ENCODE results near the gene MRPL46. TPM values are rescaled to one million over a fixed set of nuclear protein-coding genes. Genes with fewer than 3 reads are reported as not detected.

Gene MRPL46
- total RNA-seq (2014; rRNA removed; shearing (Covaris generic)), result 39.7 and 45.8 TPM in 2 replicates
- 27.3 and 38.8 TPM in 2 replicates for polyA plus RNA-seq (2015; cell fraction: cytosol; rRNA removed)
- polyA plus RNA-seq (2015; cell fraction: nucleus; rRNA removed), result 22.2 and 33.4 TPM in 2 replicates

DNA sequence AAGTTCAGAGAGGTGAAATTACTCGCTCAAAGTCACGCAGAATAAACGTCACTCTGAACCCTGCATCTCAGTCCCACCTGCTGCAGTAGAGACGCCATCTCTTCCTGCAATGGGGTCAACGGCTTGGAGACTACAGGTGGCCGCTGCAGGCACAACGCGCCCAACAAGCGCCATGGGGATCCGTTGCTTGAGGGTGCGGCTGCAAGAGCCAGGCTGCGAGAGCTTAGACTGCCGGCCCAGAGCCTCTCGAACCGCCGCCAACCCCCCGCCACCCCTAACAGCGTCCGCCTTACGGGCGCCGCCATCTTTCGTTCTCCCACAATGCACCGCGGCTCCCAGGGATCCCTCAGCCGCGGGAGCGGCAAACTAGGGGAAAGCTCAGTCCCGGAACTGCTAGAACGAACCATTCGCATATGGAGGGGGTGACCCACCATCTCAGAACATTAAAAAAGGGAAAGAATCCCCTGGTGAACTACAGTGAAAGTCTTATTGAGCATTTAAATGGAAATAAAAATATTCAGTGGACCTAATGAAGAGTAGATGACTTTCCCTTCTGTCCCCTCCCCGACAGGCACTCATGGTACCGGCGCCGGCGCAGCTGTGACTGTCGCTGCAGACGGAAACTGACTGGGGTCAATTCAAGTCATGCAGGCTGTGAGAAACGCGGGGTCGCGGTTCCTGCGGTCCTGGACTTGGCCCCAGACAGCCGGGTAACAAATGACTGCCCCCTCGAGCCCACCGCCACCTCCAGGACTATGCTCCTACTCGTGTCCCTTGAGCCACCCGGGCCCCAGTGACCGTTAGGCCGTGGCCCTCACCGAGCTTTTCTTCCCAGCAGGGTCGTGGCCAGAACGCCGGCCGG is at the start of gene MRPL46, which contains the start of gene MRPS11:
Gene MRPL46, minus strand, starts transcription at position 316 of the 862 bp plus-strand sequence. Its CDS starts 11 bp downstream, at position 305.
Gene MRPS11, plus strand, starts transcription at position 636 of the 862 bp plus-strand sequence. Its CDS starts 10 bp downstream, at position 646.
- in situ Hi-C loops (cut with HindIII; ENCODE audit: low pct_unique_long_range_greater_than_20kb, low sequenced_read_pairs), result loop anchor here (25.0 kb wide), 1 partner anchor 145 kb away; the partner anchor contains the start of gene AEN
- peak; percentile 88 for DNase-seq (ENCODE audit: low read depth, low spot score)

DNA sequence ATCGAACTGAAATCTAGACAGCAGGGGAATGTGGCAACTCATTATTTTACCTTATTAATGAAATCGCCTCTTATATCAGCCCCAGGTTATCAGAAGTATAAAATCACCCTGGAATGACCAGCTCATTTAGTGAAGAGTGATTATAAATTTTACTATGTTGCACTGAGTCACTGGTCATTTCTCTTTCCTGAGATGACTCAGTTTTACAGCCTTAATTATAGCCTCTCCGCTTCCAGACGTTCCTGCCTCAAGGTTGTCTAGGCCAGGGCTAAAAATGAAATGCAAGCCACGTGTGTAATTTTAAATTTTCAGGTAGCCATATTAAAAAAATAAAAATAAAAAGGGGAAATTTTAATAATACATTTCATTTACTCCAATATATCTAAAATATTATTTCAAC is 46.0 kb upstream of the MRPL46 start:
- no peak for DNase-seq (ENCODE audit: low read depth, low spot score)
- in situ Hi-C loops (cut with HindIII; ENCODE audit: low pct_unique_long_range_greater_than_20kb, low sequenced_read_pairs), result no loop called here

DNA sequence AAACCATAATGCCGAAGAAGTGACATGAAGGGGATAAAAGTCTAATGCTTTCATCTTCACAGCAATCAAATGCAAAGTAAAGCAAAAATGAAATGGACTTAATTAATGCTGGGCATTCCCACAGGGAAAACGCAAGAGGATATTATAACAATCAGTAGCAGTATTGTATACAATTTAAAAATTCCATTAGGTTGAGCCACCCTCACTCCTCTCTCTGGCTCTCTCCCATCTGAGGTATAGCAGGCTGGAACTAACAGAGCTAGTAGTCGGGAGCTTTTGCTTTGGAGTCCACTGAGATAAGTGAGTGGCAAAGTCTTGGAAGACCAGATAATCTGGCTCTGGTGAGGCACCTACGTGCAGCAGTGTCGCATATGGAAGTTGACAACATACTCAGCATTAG is 45.4 kb upstream of the MRPL46 start:
- DNase-seq (ENCODE audit: low read depth, low spot score), result no peak
- in situ Hi-C loops (cut with HindIII; ENCODE audit: low pct_unique_long_range_greater_than_20kb, low sequenced_read_pairs), result no loop called here

DNA sequence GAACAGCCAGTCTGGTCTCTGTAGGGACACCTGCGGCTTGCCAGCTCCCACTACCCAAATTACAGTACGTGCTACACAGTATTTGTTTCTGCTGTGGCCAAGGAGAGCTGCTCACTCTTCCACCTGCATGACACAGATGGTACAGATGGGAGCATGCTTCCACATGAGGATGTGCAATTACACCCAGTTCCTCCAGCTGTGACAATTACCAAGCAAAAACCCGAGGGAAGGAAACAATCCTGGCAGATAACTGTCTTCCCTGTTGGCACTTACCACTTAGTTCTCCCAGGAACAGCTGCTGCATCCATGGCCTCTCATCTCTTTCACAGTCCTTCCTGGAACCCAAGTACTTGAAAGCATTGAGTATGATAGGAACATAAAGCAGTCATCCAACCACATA is 44.9 kb upstream of the MRPL46 start:
- DNase-seq (ENCODE audit: low read depth, low spot score), result no peak
- in situ Hi-C loops (cut with HindIII; ENCODE audit: low pct_unique_long_range_greater_than_20kb, low sequenced_read_pairs), result no loop called here

DNA sequence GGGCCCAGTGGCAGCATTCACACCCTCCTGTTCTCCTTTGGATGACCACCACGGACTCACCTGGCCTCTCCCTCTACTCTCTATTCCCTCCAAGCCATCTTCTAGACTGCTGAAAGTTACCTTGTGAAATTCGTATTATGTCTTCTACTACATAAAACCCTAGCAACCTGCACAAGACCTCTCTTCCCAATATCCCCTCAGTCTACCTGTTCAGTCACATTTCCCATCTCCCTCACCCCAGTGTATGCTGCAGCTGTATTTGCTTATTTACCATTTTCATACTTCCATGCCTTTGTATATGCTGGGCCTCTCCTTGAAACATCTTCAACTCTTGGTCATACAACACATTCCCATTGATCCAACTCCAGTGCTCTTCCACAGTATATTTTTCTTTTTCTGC is 44.0 kb upstream of the MRPL46 start:
- in situ Hi-C loops (cut with HindIII; ENCODE audit: low pct_unique_long_range_greater_than_20kb, low sequenced_read_pairs), result no loop called here
- DNase-seq (ENCODE audit: low read depth, low spot score), result no peak

DNA sequence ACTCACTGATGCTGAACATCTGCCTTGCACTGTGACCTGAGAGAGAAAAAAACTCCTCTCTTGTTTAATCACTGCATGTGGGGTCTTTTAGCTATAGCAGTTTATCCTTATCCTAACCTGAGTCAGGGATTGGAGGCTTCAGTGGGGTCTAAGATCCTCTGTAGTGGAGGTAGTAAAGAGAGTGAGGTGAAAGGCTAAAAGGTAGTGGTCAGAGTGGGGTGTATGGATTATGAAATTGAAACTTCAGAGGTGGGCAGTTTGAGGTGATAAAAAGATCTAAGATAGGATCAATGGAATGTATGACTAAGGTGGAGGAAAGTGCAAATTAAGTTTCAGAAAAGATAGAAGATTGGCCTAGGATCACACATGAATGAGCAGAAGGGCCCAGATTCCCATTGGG is 42.8 kb upstream of the MRPL46 start:
- in situ Hi-C loops (cut with HindIII; ENCODE audit: low pct_unique_long_range_greater_than_20kb, low sequenced_read_pairs), result no loop called here
- DNase-seq (ENCODE audit: low read depth, low spot score), result no peak

DNA sequence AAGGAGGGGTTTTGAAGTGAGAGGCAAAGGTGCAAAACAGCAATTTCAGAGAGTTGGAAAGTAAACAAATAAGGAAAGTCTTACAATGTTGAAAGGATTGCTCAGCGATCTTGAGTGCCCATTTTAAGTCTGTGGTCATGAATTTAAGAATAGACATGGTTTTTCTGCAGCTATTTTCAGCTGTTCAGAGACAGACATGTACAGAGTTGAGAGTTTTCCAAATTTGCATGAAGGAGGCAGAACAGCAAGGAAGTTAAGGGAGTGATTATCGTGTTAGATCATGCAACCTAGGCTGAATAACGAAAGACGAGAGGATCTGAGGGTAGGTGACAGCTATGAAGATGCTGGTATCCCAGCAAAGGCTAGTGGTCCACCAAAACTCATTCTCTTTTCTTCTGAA is 42.1 kb upstream of the MRPL46 start:
- in situ Hi-C loops (cut with HindIII; ENCODE audit: low pct_unique_long_range_greater_than_20kb, low sequenced_read_pairs), result no loop called here
- DNase-seq (ENCODE audit: low read depth, low spot score), result no peak

DNA sequence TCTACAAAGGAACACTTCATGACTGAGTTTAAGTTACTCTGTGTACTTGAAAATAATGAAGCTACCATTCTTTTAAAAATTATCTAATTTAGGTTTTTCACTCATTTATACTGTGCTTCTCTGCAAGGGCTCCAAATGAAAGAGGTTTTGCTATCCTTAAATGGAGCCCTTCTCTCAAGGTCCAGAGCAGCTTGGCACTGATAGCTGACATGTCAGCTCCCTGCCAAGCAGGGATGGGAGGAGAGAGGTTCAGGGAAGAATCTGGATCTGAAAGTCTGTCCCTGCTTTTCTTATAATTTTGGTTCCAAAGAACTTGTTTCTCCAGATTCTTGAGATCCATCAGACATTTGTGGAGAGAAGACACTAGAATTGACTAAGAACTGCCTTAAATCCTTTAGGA is 39.4 kb upstream of the MRPL46 start:
- DNase-seq (ENCODE audit: low read depth, low spot score), result no peak
- in situ Hi-C loops (cut with HindIII; ENCODE audit: low pct_unique_long_range_greater_than_20kb, low sequenced_read_pairs), result no loop called here

DNA sequence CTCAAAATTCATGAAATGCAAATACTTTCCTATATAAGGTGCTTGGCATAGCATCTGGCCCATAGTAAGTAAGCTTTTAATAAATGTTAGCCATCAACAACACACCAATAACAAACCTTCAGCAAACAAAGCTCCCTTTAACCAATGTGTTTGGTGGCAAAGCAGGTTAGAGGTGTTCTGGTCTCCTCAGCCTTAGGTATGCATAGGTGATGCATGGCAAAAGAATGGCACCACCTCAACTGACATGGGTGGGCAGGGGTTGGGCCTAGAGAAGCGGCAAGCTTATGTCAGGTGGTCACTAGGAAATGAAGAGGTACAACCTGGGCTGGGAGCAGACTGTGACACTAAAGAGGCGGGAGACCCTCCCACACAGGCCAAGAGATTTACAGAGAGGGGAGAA is 38.5 kb upstream of the MRPL46 start:
- in situ Hi-C loops (cut with HindIII; ENCODE audit: low pct_unique_long_range_greater_than_20kb, low sequenced_read_pairs), result no loop called here
- DNase-seq (ENCODE audit: low read depth, low spot score), result no peak

DNA sequence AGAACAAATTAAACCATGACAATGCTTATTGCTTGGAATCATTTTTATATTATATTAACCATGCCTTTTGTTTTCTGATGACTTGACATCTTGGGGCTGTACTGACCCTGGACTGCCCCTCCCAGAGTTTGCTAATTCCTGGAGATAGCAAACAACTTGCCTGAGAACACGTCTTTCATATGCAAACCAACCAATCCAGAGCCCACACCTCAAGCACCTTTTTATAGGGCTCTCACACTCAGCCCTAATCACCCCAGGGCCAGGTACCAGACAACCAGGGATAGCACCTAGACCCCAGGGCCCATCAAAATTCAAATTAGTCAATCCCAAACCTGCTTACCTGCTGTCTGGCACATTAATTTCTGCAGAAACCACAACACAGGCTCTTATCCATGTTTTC is 37.3 kb upstream of the MRPL46 start:
- no peak for DNase-seq (ENCODE audit: low read depth, low spot score)

DNA sequence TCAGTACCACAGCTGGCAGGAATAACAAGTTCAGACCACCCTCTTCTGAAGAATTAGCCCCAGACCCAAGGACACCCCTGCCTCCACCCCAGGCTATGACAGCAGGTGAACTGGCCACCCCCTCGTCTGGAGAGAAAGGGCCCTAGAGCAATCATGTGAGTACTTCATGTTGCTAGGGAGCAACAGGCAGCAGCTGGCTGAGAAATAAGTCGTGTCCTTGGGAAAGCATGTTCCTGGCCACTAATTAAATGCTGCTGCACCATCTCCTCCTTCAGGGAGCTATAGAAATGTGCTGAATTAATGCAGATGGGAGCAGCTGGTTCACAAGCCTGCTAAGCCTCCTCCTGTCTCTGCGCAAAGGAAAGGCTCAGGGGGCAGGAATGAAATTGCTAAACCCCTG is 31.8 kb upstream of the MRPL46 start:
- in situ Hi-C loops (cut with HindIII; ENCODE audit: low pct_unique_long_range_greater_than_20kb, low sequenced_read_pairs), result no loop called here
- DNase-seq (ENCODE audit: low read depth, low spot score), result no peak

More for the DNA sequence above, 37.3 kb upstream of the MRPL46 start:
- in situ Hi-C loops (cut with HindIII; ENCODE audit: low pct_unique_long_range_greater_than_20kb, low sequenced_read_pairs), result no loop called here

DNA sequence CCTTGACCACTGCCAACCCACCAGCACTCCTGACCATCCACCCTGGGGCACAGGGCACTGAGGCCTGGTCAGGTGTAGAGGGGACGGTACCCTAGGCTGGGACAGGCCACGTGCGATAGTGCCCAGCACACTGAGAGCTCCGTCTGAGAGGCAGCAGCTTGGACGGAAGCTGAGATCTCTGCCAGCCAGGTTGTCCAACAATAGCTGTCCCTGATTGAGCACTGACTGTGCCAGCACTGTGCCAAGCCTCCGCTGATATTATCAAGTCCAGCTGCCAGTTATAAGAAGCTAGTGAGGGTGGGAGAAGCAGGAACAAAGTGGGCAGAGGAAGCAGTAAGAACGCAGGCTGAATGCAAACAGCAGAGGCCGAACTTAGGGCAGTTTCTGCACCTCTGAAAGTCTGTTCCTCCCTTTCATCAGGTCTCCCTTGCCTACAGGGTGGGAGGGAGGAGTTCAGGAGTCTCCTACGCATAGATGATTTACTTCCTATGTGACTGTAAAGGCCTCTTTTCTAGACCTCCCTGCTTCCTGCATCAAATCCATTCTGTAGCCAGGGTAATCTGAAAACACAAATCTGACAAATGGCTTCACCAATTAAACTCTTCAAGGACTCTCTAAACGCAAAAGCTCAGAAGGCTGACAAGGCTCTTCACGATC is 30.0 kb upstream of the MRPL46 start:
- in situ Hi-C loops (cut with HindIII; ENCODE audit: low pct_unique_long_range_greater_than_20kb, low sequenced_read_pairs), result no loop called here
- no peak for DNase-seq (ENCODE audit: low read depth, low spot score)

DNA sequence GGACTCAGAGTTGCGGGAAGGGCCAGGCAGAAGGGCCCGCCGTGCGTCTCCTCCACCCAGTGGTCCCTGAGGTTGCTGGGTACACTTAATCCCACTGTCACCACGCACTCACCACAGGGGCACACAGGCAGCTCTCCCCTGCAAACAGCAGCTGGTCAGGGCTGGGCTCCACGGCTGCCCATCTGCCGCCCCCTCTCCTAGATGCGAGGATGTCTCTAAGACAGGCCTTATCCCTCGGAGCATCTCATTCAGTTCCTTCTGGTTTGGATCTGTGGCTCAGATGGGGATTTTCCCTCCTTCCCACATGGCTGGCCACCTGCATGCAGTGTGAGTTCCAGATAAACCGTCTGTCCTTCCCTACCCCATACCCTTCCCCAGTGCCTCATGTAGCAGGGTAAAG is 26.7 kb upstream of the MRPL46 start:
- in situ Hi-C loops (cut with HindIII; ENCODE audit: low pct_unique_long_range_greater_than_20kb, low sequenced_read_pairs), result no loop called here
- no peak for DNase-seq (ENCODE audit: low read depth, low spot score)

DNA sequence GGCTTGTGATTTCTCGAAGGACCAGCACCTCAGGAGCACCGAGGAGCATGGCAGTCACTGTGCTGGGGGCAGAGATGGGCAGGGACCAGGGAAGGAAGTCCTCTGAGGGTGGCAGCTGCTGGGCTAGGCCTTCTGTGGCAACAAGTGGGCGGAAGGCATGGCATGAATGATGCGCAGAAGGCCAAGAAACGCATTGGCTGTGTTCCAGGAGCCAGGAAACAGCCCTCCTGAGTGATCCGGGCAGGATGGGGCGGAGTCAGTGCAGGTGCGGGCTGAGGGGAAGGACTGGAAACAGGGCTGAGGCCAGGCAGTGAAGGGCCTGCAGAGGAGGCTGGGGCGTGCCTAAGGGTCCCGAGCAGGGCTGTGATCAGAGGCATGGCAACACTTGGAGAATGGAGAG is 24.0 kb upstream of the MRPL46 start:
- in situ Hi-C loops (cut with HindIII; ENCODE audit: low pct_unique_long_range_greater_than_20kb, low sequenced_read_pairs), result no loop called here
- DNase-seq (ENCODE audit: low read depth, low spot score), result no peak

DNA sequence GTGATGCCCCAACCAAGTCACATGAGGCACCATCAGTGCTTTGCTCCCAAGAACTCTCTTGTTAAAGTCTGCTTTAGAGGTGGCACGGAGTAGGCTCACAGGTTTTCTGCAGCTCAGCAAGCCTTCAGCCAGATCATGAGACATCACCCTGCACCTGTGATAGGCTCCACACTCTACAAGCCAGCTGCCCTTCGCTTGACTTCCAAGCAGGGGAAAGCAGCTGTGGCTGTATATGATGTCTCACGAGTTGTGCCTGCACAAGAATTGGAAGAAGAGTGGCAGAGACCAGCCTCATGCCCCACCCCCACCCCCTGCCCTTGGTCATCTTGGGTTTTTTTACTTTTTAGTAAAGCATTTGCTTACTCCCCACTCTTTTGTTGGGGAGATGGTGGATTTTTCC is 22.8 kb upstream of the MRPL46 start:
- in situ Hi-C loops (cut with HindIII; ENCODE audit: low pct_unique_long_range_greater_than_20kb, low sequenced_read_pairs), result no loop called here

DNA sequence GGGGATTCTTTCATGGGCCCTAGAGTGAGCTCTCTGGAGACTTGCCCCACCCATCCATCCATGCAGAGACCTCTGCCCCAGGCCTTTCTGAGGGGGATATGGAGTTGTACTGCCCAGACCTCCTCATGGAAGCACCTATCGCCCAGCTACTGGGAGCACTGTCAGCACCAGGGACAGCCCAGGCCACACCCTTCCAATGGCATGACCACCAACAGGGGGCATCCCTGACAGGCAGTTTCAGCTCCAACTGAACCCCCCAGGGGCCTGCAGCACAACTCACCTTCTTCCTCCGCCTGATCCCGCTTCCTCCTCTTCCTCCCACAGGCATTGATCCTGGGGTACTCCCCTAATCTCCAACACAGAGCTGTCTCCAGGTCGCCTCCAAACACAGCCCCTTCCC is 22.1 kb upstream of the MRPL46 start:
- in situ Hi-C loops (cut with HindIII; ENCODE audit: low pct_unique_long_range_greater_than_20kb, low sequenced_read_pairs), result no loop called here
- no peak for DNase-seq (ENCODE audit: low read depth, low spot score)

More for the DNA sequence above, 22.8 kb upstream of the MRPL46 start:
- DNase-seq (ENCODE audit: low read depth, low spot score), result no peak

DNA sequence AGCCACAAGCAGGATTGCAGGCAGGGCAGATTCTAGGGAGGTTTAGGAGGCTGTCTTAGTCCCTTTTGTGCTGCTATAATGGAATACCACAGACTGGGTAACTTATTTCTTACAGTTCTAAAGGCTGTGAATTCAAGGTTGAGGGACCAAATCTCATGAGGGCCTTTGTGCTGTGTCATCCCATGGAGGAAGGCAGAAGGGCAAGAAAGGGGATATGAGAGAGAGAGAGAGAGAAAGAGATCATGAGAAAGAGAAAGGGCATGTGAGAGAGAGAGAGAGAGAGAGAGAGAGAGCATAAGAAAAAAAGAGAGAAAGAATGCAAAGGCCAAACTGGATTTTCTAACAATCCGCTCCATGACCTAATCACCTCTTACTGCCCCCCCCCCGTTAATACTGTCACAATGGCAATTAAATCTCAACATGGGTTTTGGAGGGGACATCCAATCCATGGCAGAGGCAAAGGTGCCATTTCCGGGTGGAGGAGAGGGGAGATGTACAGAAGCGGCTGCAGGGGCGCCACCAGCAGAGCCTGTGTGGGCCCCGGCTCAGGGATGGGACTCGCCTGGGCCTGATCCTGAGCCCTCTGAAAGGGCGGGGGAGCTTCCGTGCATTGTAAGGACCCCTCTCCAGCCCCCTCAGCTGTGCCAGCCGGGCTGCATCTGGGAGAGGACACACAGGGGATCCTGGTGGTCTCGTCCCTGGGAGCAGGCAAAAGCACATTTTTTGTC is 20.8 kb upstream of the MRPL46 start:
- no peak for DNase-seq (ENCODE audit: low read depth, low spot score)
- in situ Hi-C loops (cut with HindIII; ENCODE audit: low pct_unique_long_range_greater_than_20kb, low sequenced_read_pairs), result no loop called here

DNA sequence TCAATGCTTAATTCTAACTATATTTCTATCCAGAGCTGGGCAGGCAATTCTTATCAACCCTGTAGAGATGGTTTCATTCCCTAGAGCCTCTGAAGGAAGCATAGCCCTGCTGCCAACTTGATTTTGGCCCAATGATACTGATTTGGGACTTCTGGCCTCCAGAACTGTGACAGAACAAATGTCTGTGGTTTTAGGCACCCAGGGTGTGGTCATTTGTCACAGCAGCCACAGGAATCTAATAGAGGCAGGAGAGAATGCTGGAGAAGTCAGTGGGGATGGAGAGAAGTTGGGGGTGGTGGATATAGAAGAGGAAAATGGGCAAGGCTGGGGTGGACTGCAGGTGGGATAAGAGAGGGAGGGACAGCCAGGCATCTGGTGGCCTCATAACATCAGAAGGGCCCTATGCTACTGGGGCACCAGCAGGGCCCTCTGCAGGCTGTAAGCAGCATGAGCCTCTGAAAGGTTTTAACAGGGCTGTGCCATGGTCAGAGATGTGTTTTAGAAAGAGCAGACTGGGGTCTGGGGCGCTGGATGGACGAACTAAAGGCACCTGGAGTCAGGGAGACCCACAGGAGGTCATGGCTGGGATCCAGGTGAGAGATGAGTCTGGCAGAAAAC is 20.1 kb upstream of the MRPL46 start:
- in situ Hi-C loops (cut with HindIII; ENCODE audit: low pct_unique_long_range_greater_than_20kb, low sequenced_read_pairs), result no loop called here
- no peak for DNase-seq (ENCODE audit: low read depth, low spot score)
